SK-N-SH (cell line): ENCODE data around the gene RPS6KC1. TPM values are rescaled to one million over a fixed set of nuclear protein-coding genes. Genes with fewer than 3 reads are reported as not detected.
"Not testable (repeated sequence)": the region's sequence is repeated elsewhere in the genome, so short reads cannot be mapped to it uniquely, and the experiment has no call there.

Source experiments
- CTCF ChIA-PET: fragments of 300-600, 350-600 bp; formaldehyde crosslinking; extraction: SDS; loops from one replicate; lab custom pipeline; 2021; lab: Yijun Ruan, JAX
- POLR2A ChIA-PET: fragments of 350-600 bp; sonication (Branson Sonifier 250); formaldehyde crosslinking; extraction: SDS; loops from one replicate; lab custom pipeline; 2020; ENCODE audit warnings: antibody characterized with exemption, inconsistent platforms; lab: Yijun Ruan, JAX
- DNase-seq: peaks from one replicate; pipeline ENCODE4 v3.0.0; 2012
- H2AFZ ChIP-seq: fragments of 200-600 bp; sonication (generic); 2 replicates; pipeline ENCODE4 v1.8.1; 2016; ENCODE audit warnings: antibody characterized with exemption, mild to moderate bottlenecking, low read depth
- H3F3A ChIP-seq: fragments of 200-600 bp; sonication (generic); replicated peaks from 2 replicates; pipeline ENCODE3; 2016; ENCODE audit warnings: antibody characterized with exemption, mild to moderate bottlenecking; ENCODE audit not compliant: insufficient read depth
- H3K27ac ChIP-seq, 2 experiments: fragments of 200-500 bp in 1 of 2; fragments of 200-600 bp in 1 of 2; sonication (Bioruptor generic) in 1 of 2; sonication (generic), shearing (Covaris generic) in 1 of 2; 2 replicates each; pipeline versions ENCODE4 v1.5.1 to v1.6.1; 2014 to 2016; ENCODE audit warnings: low read depth in 2 of 2, inconsistent platforms in 1 of 2, low read length in 1 of 2, mild to moderate bottlenecking in 1 of 2, mixed read lengths in 1 of 2
- H3K27me3 ChIP-seq: fragments of 200-600 bp; sonication (generic), shearing (Covaris generic); 2 replicates; pipeline ENCODE4 v1.6.1; 2016; ENCODE audit warnings: mixed run types; ENCODE audit not compliant: insufficient read depth
- H3K36me3 ChIP-seq, 2 experiments: fragments of 200-500 bp in 1 of 2; fragments of 200-600 bp in 1 of 2; sonication (Bioruptor generic) in 1 of 2; sonication (generic) in 1 of 2; replicated peaks in 1 of 2; 2 replicates each; pipeline versions ENCODE3 to v1.5.1; 2014 to 2016; ENCODE audit warnings: low read length in 1 of 2, mild to moderate bottlenecking in 1 of 2; ENCODE audit not compliant: insufficient read depth in 2 of 2, control insufficient read depth in 1 of 2
- H3K4me1 ChIP-seq, 2 experiments: fragments of 200-500 bp in 1 of 2; fragments of 200-600 bp in 1 of 2; sonication (Bioruptor generic) in 1 of 2; sonication (generic), shearing (Covaris generic) in 1 of 2; 2 replicates each; pipeline versions ENCODE4 v1.5.1 to v1.6.1; 2014 to 2016; ENCODE audit warnings: low read depth in 1 of 2, low read length in 1 of 2, mixed run types in 1 of 2; ENCODE audit not compliant: insufficient read depth in 2 of 2, control insufficient read depth in 1 of 2
- H3K4me2 ChIP-seq: fragments of 200-600 bp; sonication (generic), shearing (Covaris generic); 2 replicates; pipeline ENCODE4 v1.6.1; 2017; ENCODE audit warnings: mixed run types
- H3K4me3 ChIP-seq, 2 experiments: fragments of 200-500 bp in 1 of 2; fragments of 200-600 bp in 1 of 2; sonication (Bioruptor generic) in 1 of 2; sonication (generic), shearing (Covaris generic) in 1 of 2; 2 replicates each; pipeline versions ENCODE4 v1.5.1 to v1.8.1; 2014 to 2016; ENCODE audit warnings: low read depth in 2 of 2, inconsistent platforms in 1 of 2, low read length in 1 of 2, mild to moderate bottlenecking in 1 of 2, mixed read lengths in 1 of 2, moderate library complexity in 1 of 2
- H3K79me2 ChIP-seq: fragments of 200-600 bp; sonication (generic); 2 replicates; pipeline ENCODE4 v1.8.1; 2017; ENCODE audit warnings: mild to moderate bottlenecking; ENCODE audit not compliant: insufficient read depth
- H3K9ac ChIP-seq: fragments of 200-600 bp; sonication (generic); 2 replicates; pipeline ENCODE4 v1.6.1; 2017; ENCODE audit warnings: mixed run types
- H3K9me2 ChIP-seq: fragments of 200-600 bp; sonication (generic); 2 replicates; pipeline ENCODE4 v1.6.1; 2017; ENCODE audit warnings: mixed run types
- H3K9me3 ChIP-seq: fragments of 200-600 bp; sonication (generic); 2 replicates; pipeline ENCODE4 v1.6.1; 2017; ENCODE audit warnings: mixed run types, mild to moderate bottlenecking, moderate library complexity
- H4K20me1 ChIP-seq: fragments of 200-600 bp; sonication (generic); 2 replicates; pipeline ENCODE4 v1.6.1; 2017; ENCODE audit warnings: mild to moderate bottlenecking, mixed run types; ENCODE audit not compliant: insufficient read depth
- CTCF ChIP-seq: fragments of 200-600 bp; sonication (generic); IDR thresholded peaks from 2 replicates; pipeline ENCODE4 v1.6.1; 2017; ENCODE audit warnings: antibody characterized with exemption, mild to moderate bottlenecking, moderate library complexity
- ELF1 ChIP-seq: IDR thresholded peaks from 2 replicates; pipeline ENCODE4 v1.4.0; 2012
- EP300 ChIP-seq, 2 experiments: IDR thresholded peaks; 2 replicates each; pipeline versions ENCODE4 v1.4.0 to v1.6.1; 2012; ENCODE audit warnings: borderline replicate concordance in 1 of 2, low read depth in 1 of 2, low read length in 1 of 2
- EZH2phosphoT487 ChIP-seq: fragments of 200-600 bp; sonication (generic); IDR thresholded peaks from 2 replicates; pipeline ENCODE4 v1.6.1; 2017; ENCODE audit warnings: low read depth, mixed run types, mild to moderate bottlenecking, antibody characterized with exemption, moderate library complexity, borderline replicate concordance
- FOXM1 ChIP-seq: IDR thresholded peaks from 2 replicates; pipeline ENCODE4 v1.4.0; 2012; ENCODE audit warnings: low read depth, mild to moderate bottlenecking
- JUND ChIP-seq: IDR thresholded peaks from 2 replicates; pipeline ENCODE4 v1.4.0; 2012
- MXI1 ChIP-seq: IDR thresholded peaks from 2 replicates; pipeline ENCODE4 v1.6.1; 2012; ENCODE audit warnings: mild to moderate bottlenecking, low read depth, low read length, improper control_type of control experiment
- NFIC ChIP-seq: IDR thresholded peaks from 2 replicates; pipeline ENCODE4 v1.4.0; 2012; ENCODE audit warnings: borderline replicate concordance
- NRF1 ChIP-seq: IDR thresholded peaks from 2 replicates; pipeline ENCODE4 v1.6.1; 2012; ENCODE audit warnings: low read depth, mild to moderate bottlenecking, low read length
- POLR2AphosphoS5 ChIP-seq: IDR thresholded peaks from 2 replicates; pipeline ENCODE4 v1.6.1; 2012; ENCODE audit warnings: low read depth, low read length
- RCOR1 ChIP-seq: fragments of 150-350 bp; IDR thresholded peaks from 2 replicates; pipeline ENCODE4 v1.6.1; 2017; ENCODE audit warnings: antibody characterized with exemption, low read length
- REST ChIP-seq: IDR thresholded peaks from 2 replicates; pipeline ENCODE4 v1.6.1; 2012; ENCODE audit warnings: mild to moderate bottlenecking, low read depth, low read length, moderate library complexity
- TCF12 ChIP-seq: IDR thresholded peaks from 2 replicates; pipeline ENCODE4 v1.4.0; 2012
- TEAD4 ChIP-seq: IDR thresholded peaks from 2 replicates; pipeline ENCODE4 v1.4.0; 2012; ENCODE audit warnings: mild to moderate bottlenecking, borderline replicate concordance; ENCODE audit not compliant: insufficient read depth
- WGBS: methylation state at CpG from one replicate; pipeline ENCODE4 v1.1.6; 2017; ENCODE audit warnings: low lambda C conversion rate; 5-methylcytosine and 5-hydroxymethylcytosine counted together
- polyA plus RNA-seq, 3 experiments: library from polyadenylated mRNA; depleted of rRNA; stranded (reverse); fragments of >200 nt; gene quantifications; 2 replicates each; pipeline ENCODE4 v1.2.3, GENCODE V29; 2012
- TF ChIP-seq, protein P1 (sequence below): fragments of 150-350 bp; IDR thresholded peaks from 2 replicates; pipeline ENCODE4 v1.6.1; 2016; ENCODE audit warnings: mild to moderate bottlenecking, low read depth, low read length

Gene RPS6KC1
- polyA plus RNA-seq, 1 of the 3 experiments (the other 2 are of a cell fraction) = 7.8 TPM

- no peaks in the 10 kb centered on the region for H3K27me3 ChIP-seq
- no peak overlapping the region for H3K4me3 ChIP-seq
- no peaks in the 10 kb centered on the region for H3K9me3 ChIP-seq
- TF ChIP-seq TEAD4 (no peak), FOXM1 (no peak), RCOR1 (no peak), POLR2AphosphoS5 (no peak), REST (no peak), ELF1 (no peak), EP300 (IDR thresholded peaks at IDR 0.05; ENCODE audit: borderline replicate concordance in 1 of 2, low read depth in 1 of 2, low read length in 1 of 2) (no peak), NRF1 (no peak), NFIC (no peak), CTCF (no peak), TCF12 (no peak), MXI1 (no peak), EZH2phosphoT487 (no peak), JUND (no peak)
- TF ChIP-seq, protein P1, sequence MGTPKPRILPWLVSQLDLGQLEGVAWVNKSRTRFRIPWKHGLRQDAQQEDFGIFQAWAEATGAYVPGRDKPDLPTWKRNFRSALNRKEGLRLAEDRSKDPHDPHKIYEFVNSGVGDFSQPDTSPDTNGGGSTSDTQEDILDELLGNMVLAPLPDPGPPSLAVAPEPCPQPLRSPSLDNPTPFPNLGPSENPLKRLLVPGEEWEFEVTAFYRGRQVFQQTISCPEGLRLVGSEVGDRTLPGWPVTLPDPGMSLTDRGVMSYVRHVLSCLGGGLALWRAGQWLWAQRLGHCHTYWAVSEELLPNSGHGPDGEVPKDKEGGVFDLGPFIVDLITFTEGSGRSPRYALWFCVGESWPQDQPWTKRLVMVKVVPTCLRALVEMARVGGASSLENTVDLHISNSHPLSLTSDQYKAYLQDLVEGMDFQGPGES = no peak
- TF ChIP-seq, all 33 proteins: peak for 0
- no peak for DNase-seq
- Histone ChIP-seq H3K79me2 (peaks cover 45% of the 10 kb centered on the region; the same call in 1 of the 2 replicates), H2AFZ (no peak overlapping the region), H3K9me2 (no peaks in the 10 kb centered on the region), H4K20me1 (no peaks in the 10 kb centered on the region; the same call in 1 of the 2 replicates), H3K4me2 (no peak overlapping the region), H3K27ac (no peak overlapping the region), H3K9ac (no peak overlapping the region), H3K4me1 (no peaks in the 10 kb centered on the region; a peak in 1 of 4 replicates), H3F3A (no peaks in the 10 kb centered on the region), H3K36me3 (peaks cover 6 to 11% of the 10 kb centered on the region in 2 experiments)
- ChIA-PET POLR2A (no interaction called here), CTCF (interaction anchor here (0.9 to 2.4 kb wide), 2 partner anchors 11 to 21 kb away, joined by 3 to 8 read pairs; no protein-coding TSS in a partner anchor)
- 95% methylated on average over 2 of the region's 2 CpGs for WGBS
These were observed 60.5 kb downstream of the RPS6KC1 start for GRCh38 chr1:213111502-213111901.

DNA sequence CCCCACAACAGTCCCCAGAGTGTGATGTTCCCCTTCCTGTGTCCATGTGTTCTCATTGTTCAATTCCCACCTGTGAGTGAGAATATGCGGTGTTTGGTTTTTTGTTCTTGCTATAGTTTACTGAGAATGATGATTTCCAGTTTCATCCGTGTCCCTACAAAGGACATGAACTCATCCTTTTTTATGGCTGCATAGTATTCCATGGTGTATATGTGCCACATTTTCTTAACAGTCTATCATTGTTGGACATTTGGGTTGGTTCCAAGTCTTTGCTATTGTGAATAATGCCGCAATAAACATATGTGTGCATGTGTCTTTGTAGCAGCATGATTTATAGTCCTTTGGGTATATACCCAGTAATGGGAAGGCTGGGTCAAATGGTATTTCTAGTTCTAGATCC is 61.7 kb downstream of the RPS6KC1 start:
- H3K9me3 ChIP-seq, H3K4me1 ChIP-seq, H4K20me1 ChIP-seq, H3K9ac ChIP-seq, H3K27ac ChIP-seq, H3K4me3 ChIP-seq, H2AFZ ChIP-seq, H3F3A ChIP-seq, H3K36me3 ChIP-seq, DNase-seq, H3K27me3 ChIP-seq, POLR2A ChIA-PET, H3K9me2 ChIP-seq, H3K4me2 ChIP-seq: not testable (repeated sequence)
- 92% methylated on average over 3 of the region's 3 CpGs for WGBS
- CTCF ChIA-PET = interaction anchor here (0.9 kb wide), 1 partner anchor 20 kb away, joined by 3 read pairs; no protein-coding TSS in a partner anchor
- H3K79me2 ChIP-seq = peaks cover 45% of the 10 kb centered on the region; the same call in 1 of the 2 replicates

- H3K9ac ChIP-seq, H3K27me3 ChIP-seq, DNase-seq, CTCF ChIA-PET, H3K9me3 ChIP-seq, H3K4me2 ChIP-seq, H3K9me2 ChIP-seq, H4K20me1 ChIP-seq, H2AFZ ChIP-seq, H3K27ac ChIP-seq, H3K4me1 ChIP-seq, POLR2A ChIA-PET, H3K4me3 ChIP-seq: not testable (repeated sequence)
- peaks cover 45% of the 10 kb centered on the region for H3K79me2 ChIP-seq
- peaks cover 24% of the 10 kb centered on the region for H3F3A ChIP-seq
- WGBS = 86% methylated on average over 4 of the region's 4 CpGs
- H3K36me3 ChIP-seq = peaks cover 13 to 14% of the 10 kb centered on the region in 2 experiments
These were observed 66.7 kb downstream of the RPS6KC1 start for GRCh38 chr1:213117699-213118180.
